ENCODE results near the gene TMEM143. TPM values are rescaled to one million over a fixed set of nuclear protein-coding genes. Genes with fewer than 3 reads are reported as not detected.

Gene TMEM143
- total and polyA plus RNA-seq, 10 of the 15 experiments (the other 5 are each of a cell fraction or from before 2014, with no cell fraction given): 1.5 to 19.5 (median 10.1) TPM

- TF ChIP-seq ZNF207 (IDR thresholded peaks at IDR 0.05; ENCODE audit: borderline replicate concordance): no peak
- TF ChIP-seq HDGF (IDR thresholded peaks at IDR 0.05): peak; percentile 100
- peak in 1 of 2 experiments; percentile 70; a peak in 1 of 3 replicates for TF ChIP-seq EGR1 (IDR thresholded peaks at IDR 0.05; ENCODE audit: borderline replicate concordance in 1 of 2, low read depth in 2 of 2, low read length in 2 of 2)
- TF ChIP-seq MEF2B (IDR thresholded peaks at IDR 0.05; ENCODE audit: partially characterized antibody, poor library complexity, severe bottlenecking): peak; percentile 91
- TF ChIP-seq STAT1 (conservative IDR thresholded peaks at IDR 0.05): no peak
- TF ChIP-seq RB1 (IDR thresholded peaks at IDR 0.05; ENCODE audit: borderline replicate concordance): peak; percentile 95; the same call in 1 of the 2 replicates
- TF ChIP-seq ETV6 (conservative IDR thresholded peaks at IDR 0.05 in 1 of 2, IDR thresholded peaks at IDR 0.05 in 1 of 2; ENCODE audit: borderline replicate concordance in 1 of 2, low read depth in 1 of 2): no peak
- TF ChIP-seq, protein P1, sequence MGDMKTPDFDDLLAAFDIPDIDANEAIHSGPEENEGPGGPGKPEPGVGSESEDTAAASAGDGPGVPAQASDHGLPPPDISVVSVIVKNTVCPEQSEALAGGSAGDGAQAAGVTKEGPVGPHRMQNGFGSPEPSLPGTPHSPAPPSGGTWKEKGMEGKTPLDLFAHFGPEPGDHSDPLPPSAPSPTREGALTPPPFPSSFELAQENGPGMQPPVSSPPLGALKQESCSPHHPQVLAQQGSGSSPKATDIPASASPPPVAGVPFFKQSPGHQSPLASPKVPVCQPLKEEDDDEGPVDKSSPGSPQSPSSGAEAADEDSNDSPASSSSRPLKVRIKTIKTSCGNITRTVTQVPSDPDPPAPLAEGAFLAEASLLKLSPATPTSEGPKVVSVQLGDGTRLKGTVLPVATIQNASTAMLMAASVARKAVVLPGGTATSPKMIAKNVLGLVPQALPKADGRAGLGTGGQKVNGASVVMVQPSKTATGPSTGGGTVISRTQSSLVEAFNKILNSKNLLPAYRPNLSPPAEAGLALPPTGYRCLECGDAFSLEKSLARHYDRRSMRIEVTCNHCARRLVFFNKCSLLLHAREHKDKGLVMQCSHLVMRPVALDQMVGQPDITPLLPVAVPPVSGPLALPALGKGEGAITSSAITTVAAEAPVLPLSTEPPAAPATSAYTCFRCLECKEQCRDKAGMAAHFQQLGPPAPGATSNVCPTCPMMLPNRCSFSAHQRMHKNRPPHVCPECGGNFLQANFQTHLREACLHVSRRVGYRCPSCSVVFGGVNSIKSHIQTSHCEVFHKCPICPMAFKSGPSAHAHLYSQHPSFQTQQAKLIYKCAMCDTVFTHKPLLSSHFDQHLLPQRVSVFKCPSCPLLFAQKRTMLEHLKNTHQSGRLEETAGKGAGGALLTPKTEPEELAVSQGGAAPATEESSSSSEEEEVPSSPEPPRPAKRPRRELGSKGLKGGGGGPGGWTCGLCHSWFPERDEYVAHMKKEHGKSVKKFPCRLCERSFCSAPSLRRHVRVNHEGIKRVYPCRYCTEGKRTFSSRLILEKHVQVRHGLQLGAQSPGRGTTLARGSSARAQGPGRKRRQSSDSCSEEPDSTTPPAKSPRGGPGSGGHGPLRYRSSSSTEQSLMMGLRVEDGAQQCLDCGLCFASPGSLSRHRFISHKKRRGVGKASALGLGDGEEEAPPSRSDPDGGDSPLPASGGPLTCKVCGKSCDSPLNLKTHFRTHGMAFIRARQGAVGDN (IDR thresholded peaks at IDR 0.05): peak; percentile 85
- no peak for TF ChIP-seq CTCF (IDR thresholded peaks at IDR 0.05 in 2 of 3, conservative IDR thresholded peaks at IDR 0.05 in 1 of 3; ENCODE audit: control insufficient read depth in 2 of 3, extremely low read depth in 1 of 3, insufficient read depth in 1 of 3, low read depth in 3 of 3, low read length in 3 of 3)
- TF ChIP-seq MYB (IDR thresholded peaks at IDR 0.05; ENCODE audit: borderline replicate concordance, low read depth, low read length): no peak
- TF ChIP-seq, protein P2, sequence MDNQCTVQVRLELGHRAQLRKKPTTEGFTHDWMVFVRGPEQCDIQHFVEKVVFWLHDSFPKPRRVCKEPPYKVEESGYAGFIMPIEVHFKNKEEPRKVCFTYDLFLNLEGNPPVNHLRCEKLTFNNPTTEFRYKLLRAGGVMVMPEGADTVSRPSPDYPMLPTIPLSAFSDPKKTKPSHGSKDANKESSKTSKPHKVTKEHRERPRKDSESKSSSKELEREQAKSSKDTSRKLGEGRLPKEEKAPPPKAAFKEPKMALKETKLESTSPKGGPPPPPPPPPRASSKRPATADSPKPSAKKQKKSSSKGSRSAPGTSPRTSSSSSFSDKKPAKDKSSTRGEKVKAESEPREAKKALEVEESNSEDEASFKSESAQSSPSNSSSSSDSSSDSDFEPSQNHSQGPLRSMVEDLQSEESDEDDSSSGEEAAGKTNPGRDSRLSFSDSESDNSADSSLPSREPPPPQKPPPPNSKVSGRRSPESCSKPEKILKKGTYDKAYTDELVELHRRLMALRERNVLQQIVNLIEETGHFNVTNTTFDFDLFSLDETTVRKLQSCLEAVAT (IDR thresholded peaks at IDR 0.05): 0 out of 2 replicates have a peak, but pooled peaks have one; percentile 3
- peak; percentile 89; the same call in 1 of the 2 replicates for TF ChIP-seq CHD2 (IDR thresholded peaks at IDR 0.05; ENCODE audit: borderline replicate concordance, low read depth, low read length)
- TF ChIP-seq, protein P3, sequence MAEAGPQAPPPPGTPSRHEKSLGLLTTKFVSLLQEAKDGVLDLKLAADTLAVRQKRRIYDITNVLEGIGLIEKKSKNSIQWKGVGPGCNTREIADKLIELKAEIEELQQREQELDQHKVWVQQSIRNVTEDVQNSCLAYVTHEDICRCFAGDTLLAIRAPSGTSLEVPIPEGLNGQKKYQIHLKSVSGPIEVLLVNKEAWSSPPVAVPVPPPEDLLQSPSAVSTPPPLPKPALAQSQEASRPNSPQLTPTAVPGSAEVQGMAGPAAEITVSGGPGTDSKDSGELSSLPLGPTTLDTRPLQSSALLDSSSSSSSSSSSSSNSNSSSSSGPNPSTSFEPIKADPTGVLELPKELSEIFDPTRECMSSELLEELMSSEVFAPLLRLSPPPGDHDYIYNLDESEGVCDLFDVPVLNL (IDR thresholded peaks at IDR 0.05; ENCODE audit: low read depth, low read length): peak; percentile 92
- TF ChIP-seq POLR2A (IDR thresholded peaks at IDR 0.05; ENCODE audit: low read depth, low read length): peak; percentile 70
- TF ChIP-seq ZZZ3 (IDR thresholded peaks at IDR 0.05; ENCODE audit: control insufficient read depth, insufficient read length, low read depth): no peak
- no peak for TF ChIP-seq ZSCAN29 (IDR thresholded peaks at IDR 0.05)
- TF ChIP-seq SRF (IDR thresholded peaks at IDR 0.05; ENCODE audit: low read depth in 2 of 2, low read length in 2 of 2): peak in 1 of 2 experiments; percentile 10; a peak in 1 of 4 replicates
- TF ChIP-seq IRF3 (IDR thresholded peaks at IDR 0.05): no peak
- TF ChIP-seq CREB1 (IDR thresholded peaks at IDR 0.05; ENCODE audit: low read depth): peak; percentile 74
Measured at GRCh38 chr19:48363810-48364597, at the start of gene TMEM143, which contains the start of gene SYNGR4 (continued).

Measured in GM12878 (cell line).